ENCODE data around the gene CHRDL1. TPM values are rescaled to one million over a fixed set of nuclear protein-coding genes. Genes with fewer than 3 reads are reported as not detected.

Gene CHRDL1
- total RNA-seq, 1 experiment from 2014 or later, result 11.1 TPM

- no peak for TF ChIP-seq ARID4B (CRISPR knock-in tag; IDR thresholded peaks at IDR 0.05; ENCODE audit: borderline replicate concordance)
- TF ChIP-seq, protein P1, sequence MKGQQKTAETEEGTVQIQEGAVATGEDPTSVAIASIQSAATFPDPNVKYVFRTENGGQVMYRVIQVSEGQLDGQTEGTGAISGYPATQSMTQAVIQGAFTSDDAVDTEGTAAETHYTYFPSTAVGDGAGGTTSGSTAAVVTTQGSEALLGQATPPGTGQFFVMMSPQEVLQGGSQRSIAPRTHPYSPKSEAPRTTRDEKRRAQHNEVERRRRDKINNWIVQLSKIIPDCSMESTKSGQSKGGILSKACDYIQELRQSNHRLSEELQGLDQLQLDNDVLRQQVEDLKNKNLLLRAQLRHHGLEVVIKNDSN (CRISPR knock-in tag; IDR thresholded peaks at IDR 0.05), result peak; percentile 64
- TF ChIP-seq, protein P2, sequence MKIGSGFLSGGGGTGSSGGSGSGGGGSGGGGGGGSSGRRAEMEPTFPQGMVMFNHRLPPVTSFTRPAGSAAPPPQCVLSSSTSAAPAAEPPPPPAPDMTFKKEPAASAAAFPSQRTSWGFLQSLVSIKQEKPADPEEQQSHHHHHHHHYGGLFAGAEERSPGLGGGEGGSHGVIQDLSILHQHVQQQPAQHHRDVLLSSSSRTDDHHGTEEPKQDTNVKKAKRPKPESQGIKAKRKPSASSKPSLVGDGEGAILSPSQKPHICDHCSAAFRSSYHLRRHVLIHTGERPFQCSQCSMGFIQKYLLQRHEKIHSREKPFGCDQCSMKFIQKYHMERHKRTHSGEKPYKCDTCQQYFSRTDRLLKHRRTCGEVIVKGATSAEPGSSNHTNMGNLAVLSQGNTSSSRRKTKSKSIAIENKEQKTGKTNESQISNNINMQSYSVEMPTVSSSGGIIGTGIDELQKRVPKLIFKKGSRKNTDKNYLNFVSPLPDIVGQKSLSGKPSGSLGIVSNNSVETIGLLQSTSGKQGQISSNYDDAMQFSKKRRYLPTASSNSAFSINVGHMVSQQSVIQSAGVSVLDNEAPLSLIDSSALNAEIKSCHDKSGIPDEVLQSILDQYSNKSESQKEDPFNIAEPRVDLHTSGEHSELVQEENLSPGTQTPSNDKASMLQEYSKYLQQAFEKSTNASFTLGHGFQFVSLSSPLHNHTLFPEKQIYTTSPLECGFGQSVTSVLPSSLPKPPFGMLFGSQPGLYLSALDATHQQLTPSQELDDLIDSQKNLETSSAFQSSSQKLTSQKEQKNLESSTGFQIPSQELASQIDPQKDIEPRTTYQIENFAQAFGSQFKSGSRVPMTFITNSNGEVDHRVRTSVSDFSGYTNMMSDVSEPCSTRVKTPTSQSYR (CRISPR knock-in tag; IDR thresholded peaks at IDR 0.05), result peak; percentile 81
- TF ChIP-seq, protein P3, sequence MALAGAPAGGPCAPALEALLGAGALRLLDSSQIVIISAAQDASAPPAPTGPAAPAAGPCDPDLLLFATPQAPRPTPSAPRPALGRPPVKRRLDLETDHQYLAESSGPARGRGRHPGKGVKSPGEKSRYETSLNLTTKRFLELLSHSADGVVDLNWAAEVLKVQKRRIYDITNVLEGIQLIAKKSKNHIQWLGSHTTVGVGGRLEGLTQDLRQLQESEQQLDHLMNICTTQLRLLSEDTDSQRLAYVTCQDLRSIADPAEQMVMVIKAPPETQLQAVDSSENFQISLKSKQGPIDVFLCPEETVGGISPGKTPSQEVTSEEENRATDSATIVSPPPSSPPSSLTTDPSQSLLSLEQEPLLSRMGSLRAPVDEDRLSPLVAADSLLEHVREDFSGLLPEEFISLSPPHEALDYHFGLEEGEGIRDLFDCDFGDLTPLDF (CRISPR knock-in tag; IDR thresholded peaks at IDR 0.05), result no peak
- TF ChIP-seq, protein P4, sequence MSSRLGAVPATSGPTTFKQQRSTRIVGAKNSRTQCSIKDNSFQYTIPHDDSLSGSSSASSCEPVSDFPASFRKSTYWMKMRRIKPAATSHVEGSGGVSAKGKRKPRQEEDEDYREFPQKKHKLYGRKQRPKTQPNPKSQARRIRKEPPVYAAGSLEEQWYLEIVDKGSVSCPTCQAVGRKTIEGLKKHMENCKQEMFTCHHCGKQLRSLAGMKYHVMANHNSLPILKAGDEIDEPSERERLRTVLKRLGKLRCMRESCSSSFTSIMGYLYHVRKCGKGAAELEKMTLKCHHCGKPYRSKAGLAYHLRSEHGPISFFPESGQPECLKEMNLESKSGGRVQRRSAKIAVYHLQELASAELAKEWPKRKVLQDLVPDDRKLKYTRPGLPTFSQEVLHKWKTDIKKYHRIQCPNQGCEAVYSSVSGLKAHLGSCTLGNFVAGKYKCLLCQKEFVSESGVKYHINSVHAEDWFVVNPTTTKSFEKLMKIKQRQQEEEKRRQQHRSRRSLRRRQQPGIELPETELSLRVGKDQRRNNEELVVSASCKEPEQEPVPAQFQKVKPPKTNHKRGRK (CRISPR knock-in tag; IDR thresholded peaks at IDR 0.05; ENCODE audit: borderline replicate concordance), result no peak
- TF ChIP-seq ZNF396 (CRISPR knock-in tag; IDR thresholded peaks at IDR 0.05; ENCODE audit: borderline replicate concordance), result no peak
- no peak; the same call in 1 of the 2 replicates for TF ChIP-seq SMAD3 (CRISPR knock-in tag; IDR thresholded peaks at IDR 0.05; ENCODE audit: borderline replicate concordance)
- TF ChIP-seq, protein P5, sequence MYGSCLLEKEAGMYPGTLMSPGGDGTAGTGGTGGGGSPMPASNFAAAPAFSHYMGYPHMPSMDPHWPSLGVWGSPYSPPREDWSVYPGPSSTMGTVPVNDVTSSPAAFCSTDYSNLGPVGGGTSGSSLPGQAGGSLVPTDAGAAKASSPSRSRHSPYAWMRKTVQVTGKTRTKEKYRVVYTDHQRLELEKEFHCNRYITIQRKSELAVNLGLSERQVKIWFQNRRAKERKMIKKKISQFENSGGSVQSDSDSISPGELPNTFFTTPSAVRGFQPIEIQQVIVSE (CRISPR knock-in tag; IDR thresholded peaks at IDR 0.05; ENCODE audit: borderline replicate concordance), result no peak
- no peak for TF ChIP-seq FOXP4 (CRISPR knock-in tag; IDR thresholded peaks at IDR 0.05)
- TF ChIP-seq ZNF317 (CRISPR knock-in tag; IDR thresholded peaks at IDR 0.05; ENCODE audit: borderline replicate concordance, low read depth), result no peak
- no peak for TF ChIP-seq ZNF138 (CRISPR knock-in tag; conservative IDR thresholded peaks at IDR 0.05)
- TF ChIP-seq NFATC4 (CRISPR knock-in tag; IDR thresholded peaks at IDR 0.05), result no peak
- TF ChIP-seq MLX (CRISPR knock-in tag; IDR thresholded peaks at IDR 0.05), result no peak
- TF ChIP-seq RORB (CRISPR knock-in tag; IDR thresholded peaks at IDR 0.05), result no peak
- TF ChIP-seq USF2 (CRISPR knock-in tag; IDR thresholded peaks at IDR 0.05), result peak; percentile 63
- no peak for TF ChIP-seq ZMAT4 (CRISPR knock-in tag; IDR thresholded peaks at IDR 0.05)
- TF ChIP-seq EMX1 (CRISPR knock-in tag; IDR thresholded peaks at IDR 0.05), result no peak
- TF ChIP-seq NR3C1 (CRISPR knock-in tag; conservative IDR thresholded peaks at IDR 0.05; ENCODE audit: low read depth), result no peak
These were observed 127.9 kb downstream of the CHRDL1 start (continued) for GRCh38 chrX:110667706-110668105.

Data from WTC11 (cell line).